Fibroblast of lung (primary cell): ENCODE data around the gene SH3GL3. TPM values are rescaled to one million over a fixed set of nuclear protein-coding genes. Genes with fewer than 3 reads are reported as not detected.

ENCODE experiments used
- DNase-seq, 2 donors: peaks; one replicate each; pipeline versions ENCODE4 v3.0.0 to v3.0.0-alpha.2; 2010; ENCODE audit warnings: low read depth in 2 of 2
- H2AFZ ChIP-seq: 2 replicates; pipeline ENCODE4 v1.5.1; 2012; ENCODE audit warnings: low read length, control low read depth, inconsistent platforms
- H3K27ac ChIP-seq: 2 replicates; pipeline ENCODE4 v1.5.1; 2011; ENCODE audit warnings: low read length, control low read depth; ENCODE audit not compliant: insufficient read depth
- H3K27me3 ChIP-seq: 2 replicates; pipeline ENCODE4 v1.5.1; 2011; ENCODE audit warnings: mild to moderate bottlenecking, low read length; ENCODE audit not compliant: control insufficient read depth, insufficient read depth
- H3K36me3 ChIP-seq: 2 replicates; pipeline ENCODE4 v1.5.1; 2011; ENCODE audit warnings: low read length; ENCODE audit not compliant: control insufficient read depth, insufficient read depth
- H3K4me1 ChIP-seq: 2 replicates; pipeline ENCODE4 v1.5.1; 2011; ENCODE audit warnings: low read length; ENCODE audit not compliant: control insufficient read depth, insufficient read depth; ENCODE audit errors: extremely low read depth
- H3K4me2 ChIP-seq: 2 replicates; pipeline ENCODE4 v1.5.1; 2011; ENCODE audit warnings: low read length, control low read depth; ENCODE audit not compliant: insufficient read depth; ENCODE audit errors: extremely low read depth
- H3K4me3 ChIP-seq, 4 experiments: fragments of 200-600 bp in 1 of 4; sonication (generic) in 1 of 4; replicated peaks in 1 of 4; 2 replicates each; pipeline ENCODE4 v1.5.1; 2011 to 2016; ENCODE audit warnings: low read length in 4 of 4, low read depth in 3 of 4, mild to moderate bottlenecking in 3 of 4, control low read depth in 2 of 4, inconsistent platforms in 1 of 4, mixed read lengths in 1 of 4; ENCODE audit not compliant: insufficient read depth in 1 of 4; ENCODE audit errors: control extremely low read depth in 1 of 4
- H3K79me2 ChIP-seq: 2 replicates; pipeline ENCODE4 v1.5.1; 2012; ENCODE audit warnings: mild to moderate bottlenecking, low read length, inconsistent platforms; ENCODE audit not compliant: control insufficient read depth, insufficient read depth
- H3K9ac ChIP-seq: 2 replicates; pipeline ENCODE4 v1.5.1; 2011; ENCODE audit warnings: mild to moderate bottlenecking, low read length, control low read depth; ENCODE audit not compliant: insufficient read depth
- H3K9me3 ChIP-seq: 2 replicates; pipeline ENCODE4 v1.5.1; 2012; ENCODE audit warnings: low read depth, low read length; ENCODE audit not compliant: control insufficient read depth, insufficient read depth
- H4K20me1 ChIP-seq: 2 replicates; pipeline ENCODE4 v1.5.1; 2011; ENCODE audit warnings: low read length; ENCODE audit not compliant: control insufficient read depth, insufficient read depth; ENCODE audit errors: extremely low read depth
- EZH2 ChIP-seq: IDR thresholded peaks from 2 replicates; pipeline ENCODE4 v1.5.1; 2012; ENCODE audit warnings: low read length, control low read depth, mild to moderate bottlenecking; ENCODE audit errors: missing control alignments
- polyA plus RNA-seq, 2 donors: library from polyadenylated mRNA; depleted of rRNA in 1 of 2; stranded (reverse) in 1 of 2; unstranded in 1 of 2; fragments of >200 nt; gene quantifications; 2 replicates each; pipeline ENCODE4 v1.2.1, GENCODE V29; 2011 to 2012; ENCODE audit warnings: missing spikeins in 1 of 2
- total RNA-seq: library from RNA; depleted of rRNA; stranded (reverse); fragments of >200 nt; gene quantifications from 2 replicates; pipeline ENCODE4 v1.2.1, GENCODE V29; 2014
- TF ChIP-seq, protein P1 (sequence below), 2 donors: IDR thresholded peaks in 1 of 2; conservative IDR thresholded peaks in 1 of 2; 1 replicate in 1 of 2; 2 replicates in 1 of 2; pipeline ENCODE4 v1.5.1; 2011 to 2012; ENCODE audit warnings: low read length in 2 of 2, control low read depth in 1 of 2, inconsistent platforms in 1 of 2, low read depth in 1 of 2, mild to moderate bottlenecking in 1 of 2

Gene SH3GL3
- total and polyA plus RNA-seq, 2 donors (not counting 1 experiment from before 2014, with no cell fraction given): under 0.01 to 0.05 TPM

DNA sequence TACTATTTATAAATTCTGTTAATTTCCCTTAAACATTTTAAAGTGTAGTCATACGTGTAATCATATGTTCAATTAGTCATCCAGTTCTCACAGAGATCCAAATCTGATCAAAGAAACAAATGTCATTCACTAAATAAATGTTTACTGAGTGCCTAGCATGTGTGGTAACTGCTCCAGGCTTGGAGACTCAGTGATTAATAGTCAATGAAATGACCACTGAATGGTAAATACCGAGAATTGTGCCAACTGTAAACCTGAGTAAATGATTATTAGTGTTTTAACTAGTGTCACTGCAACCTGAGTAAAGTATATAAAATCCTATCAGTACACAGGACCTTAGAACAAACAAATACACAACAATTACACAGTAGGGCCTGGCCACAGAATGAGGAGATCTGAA, 52.3 kb downstream of the SH3GL3 start:
- no peaks in the 10 kb centered on the region for H4K20me1 ChIP-seq
- no peak overlapping the region for H2AFZ ChIP-seq
- no peak overlapping the region for H3K9ac ChIP-seq
- no peak overlapping the region for H3K4me3 ChIP-seq
- no peak overlapping the region for H3K27ac ChIP-seq
- no peak overlapping the region for H3K4me2 ChIP-seq
- TF ChIP-seq EZH2: no peak
- TF ChIP-seq, protein P1, sequence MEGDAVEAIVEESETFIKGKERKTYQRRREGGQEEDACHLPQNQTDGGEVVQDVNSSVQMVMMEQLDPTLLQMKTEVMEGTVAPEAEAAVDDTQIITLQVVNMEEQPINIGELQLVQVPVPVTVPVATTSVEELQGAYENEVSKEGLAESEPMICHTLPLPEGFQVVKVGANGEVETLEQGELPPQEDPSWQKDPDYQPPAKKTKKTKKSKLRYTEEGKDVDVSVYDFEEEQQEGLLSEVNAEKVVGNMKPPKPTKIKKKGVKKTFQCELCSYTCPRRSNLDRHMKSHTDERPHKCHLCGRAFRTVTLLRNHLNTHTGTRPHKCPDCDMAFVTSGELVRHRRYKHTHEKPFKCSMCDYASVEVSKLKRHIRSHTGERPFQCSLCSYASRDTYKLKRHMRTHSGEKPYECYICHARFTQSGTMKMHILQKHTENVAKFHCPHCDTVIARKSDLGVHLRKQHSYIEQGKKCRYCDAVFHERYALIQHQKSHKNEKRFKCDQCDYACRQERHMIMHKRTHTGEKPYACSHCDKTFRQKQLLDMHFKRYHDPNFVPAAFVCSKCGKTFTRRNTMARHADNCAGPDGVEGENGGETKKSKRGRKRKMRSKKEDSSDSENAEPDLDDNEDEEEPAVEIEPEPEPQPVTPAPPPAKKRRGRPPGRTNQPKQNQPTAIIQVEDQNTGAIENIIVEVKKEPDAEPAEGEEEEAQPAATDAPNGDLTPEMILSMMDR (conservative IDR thresholded peaks at IDR 0.05 in 1 of 2, IDR thresholded peaks at IDR 0.05 in 1 of 2; ENCODE audit: low read depth in 1 of 2, low read length in 2 of 2): no peak
- H3K9me3 ChIP-seq: no peaks in the 10 kb centered on the region
- no peaks in the 10 kb centered on the region for H3K27me3 ChIP-seq
- H3K36me3 ChIP-seq: no peaks in the 10 kb centered on the region
- no peaks in the 10 kb centered on the region for H3K4me1 ChIP-seq
- H3K79me2 ChIP-seq: no peaks in the 10 kb centered on the region
- DNase-seq: no peak

DNA sequence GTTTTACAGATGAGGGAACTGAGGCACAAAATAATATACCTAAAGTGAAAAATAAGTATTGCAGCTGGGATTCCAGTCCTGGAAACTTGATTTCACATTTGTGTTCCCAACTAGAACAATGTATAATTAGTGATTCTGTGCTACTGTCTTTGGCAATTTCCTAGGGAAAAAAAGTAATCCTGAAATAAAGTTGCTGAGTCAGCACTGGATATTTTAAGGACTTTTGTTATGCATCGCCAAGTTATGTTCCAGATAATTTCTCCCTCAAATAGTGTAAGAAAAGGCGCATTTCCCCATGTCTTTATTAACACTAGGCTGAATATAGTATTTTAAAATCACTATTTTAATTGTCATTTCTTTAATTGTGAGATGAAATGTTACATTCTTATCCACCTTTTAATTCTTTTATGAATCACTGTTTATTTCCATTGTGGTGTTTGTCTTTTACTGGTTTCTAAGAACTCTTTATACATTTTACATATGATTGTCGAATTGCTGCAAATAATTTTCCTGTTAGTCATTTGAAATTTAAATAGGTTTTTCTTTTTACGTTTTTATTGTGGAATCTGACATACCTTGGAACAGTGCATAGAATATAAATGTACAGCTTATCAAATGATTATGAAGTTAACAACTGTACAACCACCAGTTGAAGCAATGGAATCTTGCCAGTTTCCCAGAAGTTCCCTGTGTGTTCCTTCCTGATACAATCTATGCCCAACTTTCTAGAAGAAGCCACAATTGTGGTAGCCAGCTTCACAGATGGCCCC, 56.6 kb downstream of the SH3GL3 start:
- Histone ChIP-seq H3K36me3 (no peaks in the 10 kb centered on the region), H3K4me1 (no peaks in the 10 kb centered on the region), H3K27me3 (no peaks in the 10 kb centered on the region), H3K9ac (no peak overlapping the region), H3K4me2 (no peak overlapping the region), H4K20me1 (no peaks in the 10 kb centered on the region), H3K9me3 (no peaks in the 10 kb centered on the region), H3K4me3 (no peak overlapping the region), H3K79me2 (no peaks in the 10 kb centered on the region), H2AFZ (no peak overlapping the region), H3K27ac (no peak overlapping the region)
- no peak for DNase-seq
- TF ChIP-seq EZH2: no peak
- TF ChIP-seq, protein P1 (conservative IDR thresholded peaks at IDR 0.05 in 1 of 2, IDR thresholded peaks at IDR 0.05 in 1 of 2; ENCODE audit: low read depth in 1 of 2, low read length in 2 of 2): no peak

DNA sequence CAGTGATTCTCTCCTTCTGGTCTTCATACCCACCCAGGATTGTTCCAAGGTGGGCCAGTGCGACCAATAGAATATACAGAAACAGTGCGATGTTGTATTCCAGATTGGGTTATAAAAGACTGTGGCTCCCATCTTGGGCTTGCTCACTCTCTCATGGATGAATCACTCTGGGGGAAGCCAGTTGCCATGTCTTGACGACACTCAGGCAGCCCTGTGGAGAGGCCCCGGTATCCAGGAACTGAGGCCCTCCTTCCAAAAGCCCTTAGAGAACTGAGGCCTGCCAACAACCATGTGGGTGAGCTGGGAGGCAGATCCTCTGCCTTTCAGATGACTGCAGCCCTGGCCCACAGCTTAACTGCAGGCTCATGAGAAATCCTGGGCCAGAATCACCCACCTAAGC, 57.2 kb downstream of the SH3GL3 start:
- H3K4me1 ChIP-seq: no peaks in the 10 kb centered on the region
- H2AFZ ChIP-seq: no peak overlapping the region
- no peaks in the 10 kb centered on the region for H3K36me3 ChIP-seq
- H3K27ac ChIP-seq: no peak overlapping the region
- no peaks in the 10 kb centered on the region for H3K9me3 ChIP-seq
- no peak overlapping the region for H3K4me3 ChIP-seq
- peak in 1 of 2 donors; percentile 9 for DNase-seq
- no peak overlapping the region for H3K4me2 ChIP-seq
- no peak overlapping the region for H3K9ac ChIP-seq
- no peak for TF ChIP-seq EZH2
- TF ChIP-seq, protein P1 (conservative IDR thresholded peaks at IDR 0.05 in 1 of 2, IDR thresholded peaks at IDR 0.05 in 1 of 2; ENCODE audit: low read depth in 1 of 2, low read length in 2 of 2): no peak
- H3K27me3 ChIP-seq: no peaks in the 10 kb centered on the region
- no peaks in the 10 kb centered on the region for H3K79me2 ChIP-seq
- no peaks in the 10 kb centered on the region for H4K20me1 ChIP-seq
